GM12878 (cell line): ENCODE data around the gene SPX. TPM values are rescaled to one million over a fixed set of nuclear protein-coding genes. Genes with fewer than 3 reads are reported as not detected.

ENCODE experiments used
- ATF7 ChIP-seq: fragments of 450-650 bp; IDR thresholded peaks from 2 replicates; pipeline ENCODE4 v1.6.1; 2016; ENCODE audit warnings: low read depth, mild to moderate bottlenecking
- BCLAF1 ChIP-seq: fragments of 450-650 bp; IDR thresholded peaks from 2 replicates; pipeline ENCODE4 v1.6.1; 2017; ENCODE audit warnings: antibody characterized with exemption, mild to moderate bottlenecking, moderate library complexity
- CEBPB ChIP-seq, 2 experiments: fragments of 150-350 bp in 1 of 2; IDR thresholded peaks; 2 replicates each; pipeline ENCODE4 v1.6.1; 2012 to 2014; ENCODE audit warnings: low read depth in 2 of 2, low read length in 2 of 2, borderline replicate concordance in 1 of 2, inconsistent platforms in 1 of 2
- ESRRA ChIP-seq: IDR thresholded peaks from 2 replicates; pipeline ENCODE4 v1.6.1; 2012; ENCODE audit warnings: mild to moderate bottlenecking, low read length, improper control_type of control experiment
- FOS ChIP-seq: IDR thresholded peaks from 3 replicates; pipeline ENCODE4 v1.6.1; 2011; ENCODE audit warnings: borderline replicate concordance; ENCODE audit not compliant: insufficient read length; ENCODE audit errors: extremely low read depth
- FOXM1 ChIP-seq: IDR thresholded peaks from 2 replicates; pipeline ENCODE4 v1.6.1; 2012; ENCODE audit warnings: low read depth, mild to moderate bottlenecking, inconsistent platforms, low read length, moderate library complexity
- GATAD2B ChIP-seq: fragments of 450-650 bp; conservative IDR thresholded peaks from 2 replicates; pipeline ENCODE4 v1.6.1; 2017; ENCODE audit warnings: low read depth, mild to moderate bottlenecking, moderate library complexity
- KAT2A ChIP-seq: conservative IDR thresholded peaks from 2 replicates; pipeline ENCODE4 v1.6.1; 2011; ENCODE audit warnings: low read depth, low read length; ENCODE audit not compliant: control insufficient read depth
- KLF5 ChIP-seq: fragments of 450-650 bp; IDR thresholded peaks from 2 replicates; pipeline ENCODE4 v1.6.1; 2014; ENCODE audit warnings: mild to moderate bottlenecking; ENCODE audit not compliant: partially characterized antibody
- LARP7 ChIP-seq: fragments of 450-650 bp; IDR thresholded peaks from 2 replicates; pipeline ENCODE4 v1.6.1; 2017; ENCODE audit warnings: mild to moderate bottlenecking
- MLLT1 ChIP-seq: fragments of 450-650 bp; IDR thresholded peaks from 2 replicates; pipeline ENCODE4 v1.6.1; 2016; ENCODE audit warnings: mild to moderate bottlenecking
- NFXL1 ChIP-seq: fragments of 450-650 bp; IDR thresholded peaks from 2 replicates; pipeline ENCODE4 v1.6.1; 2017; ENCODE audit warnings: antibody characterized with exemption, mild to moderate bottlenecking, borderline replicate concordance
- PAX5 ChIP-seq: IDR thresholded peaks from 2 replicates; pipeline ENCODE4 v1.6.1; 2011; ENCODE audit warnings: low read depth, low read length, borderline replicate concordance
- PBX3 ChIP-seq: IDR thresholded peaks from 2 replicates; pipeline ENCODE4 v1.6.1; 2011; ENCODE audit warnings: mild to moderate bottlenecking, low read depth, low read length, moderate library complexity; ENCODE audit not compliant: insufficient replicate concordance
- RELA ChIP-seq: fragments of 450-650 bp; IDR thresholded peaks from 2 replicates; pipeline ENCODE4 v1.8.0; 2014; ENCODE audit warnings: borderline replicate concordance; ENCODE audit not compliant: partially characterized antibody
- SMC3 ChIP-seq: IDR thresholded peaks from 2 replicates; pipeline ENCODE4 v1.6.1; 2011; ENCODE audit warnings: low read length, improper control_type of control experiment, borderline replicate concordance
- SREBF1 ChIP-seq: IDR thresholded peaks from 2 replicates; pipeline ENCODE4 v1.6.1; 2012; ENCODE audit warnings: mild to moderate bottlenecking, low read length
- SREBF2 ChIP-seq: IDR thresholded peaks from 2 replicates; pipeline ENCODE4 v1.6.1; 2012; ENCODE audit warnings: mild to moderate bottlenecking, low read length
- STAT3 ChIP-seq: IDR thresholded peaks from 2 replicates; pipeline ENCODE4 v1.6.1; 2011; ENCODE audit warnings: low read depth, low read length, improper control_type of control experiment
- SUZ12 ChIP-seq: fragments of 200-600 bp; sonication (generic); IDR thresholded peaks from one replicate; pipeline ENCODE4 v1.6.1; 2018; ENCODE audit warnings: antibody characterized with exemption, mild to moderate bottlenecking; ENCODE audit not compliant: unreplicated experiment
- WRNIP1 ChIP-seq: IDR thresholded peaks from 2 replicates; pipeline ENCODE4 v1.6.1; 2011; ENCODE audit warnings: low read depth, low read length, improper control_type of control experiment, borderline replicate concordance
- polyA plus RNA-seq, 11 experiments: library from polyadenylated mRNA; depleted of rRNA in 4 of 11; unstranded in 6 of 11; stranded (reverse) in 5 of 11; fragments of >200 nt; fragmentation: Nextera tagmentation in 4 of 11; fragmentation: Illumina TruSeq in 1 of 11; extraction: Ambion mirVana in 4 of 11; extraction: Trizol in 1 of 11; gene quantifications; 1 replicate in 1 of 11; 2 replicates in 10 of 11; pipeline versions ENCODE4 v1.2.1 to v1.2.3, GENCODE V29; 2011 to 2016; ENCODE audit warnings: inconsistent platforms in 2 of 11, missing spikeins in 2 of 11, low read depth in 1 of 11
- total RNA-seq, 4 experiments: library from RNA; depleted of rRNA in 3 of 4; stranded (reverse); fragments of >200 nt in 3 of 4; fragmentation: Illumina TruSeq in 1 of 4; extraction: Trizol in 1 of 4; gene quantifications; 2 replicates each; pipeline versions ENCODE4 v1.2.1 to v1.2.3, GENCODE V29; 2013 to 2021

The SPX gene
- total and polyA plus RNA-seq, 10 of the 15 experiments (the other 5 are each of a cell fraction or from before 2014, with no cell fraction given) = 0.05 TPM; not detected in 8

- TF ChIP-seq BCLAF1 (no peak), SMC3 (no peak), SREBF1 (no peak), LARP7 (no peak), STAT3 (no peak), FOXM1 (peak; percentile 83; the same call in 1 of the 2 replicates), WRNIP1 (no peak), CEBPB (IDR thresholded peaks at IDR 0.05; ENCODE audit: borderline replicate concordance in 1 of 2, low read depth in 2 of 2, low read length in 2 of 2) (no peak), SUZ12 (no peak), RELA (no peak), ESRRA (no peak; the same call in 1 of the 2 replicates), KLF5 (peak; percentile 51), PBX3 (peak; percentile 63), NFXL1 (no peak), FOS (peak; percentile 97), SREBF2 (no peak), KAT2A (no peak), ATF7 (peak; percentile 73), MLLT1 (0 out of 2 replicates have a peak, but pooled peaks have one; percentile 58), GATAD2B (peak; percentile 69; the same call in 1 of the 2 replicates), PAX5 (0 out of 2 replicates have a peak, but pooled peaks have one; percentile 3)
- TF ChIP-seq, all 136 proteins: peak for 60
Measured at GRCh38 chr12:21501258-21502163, 24.6 kb upstream of the SPX start, which contains the start of the genes GOLT1B and RECQL (continued).
